ENCODE measurements around the gene TPCN1.

TPCN1 gene

DNA sequence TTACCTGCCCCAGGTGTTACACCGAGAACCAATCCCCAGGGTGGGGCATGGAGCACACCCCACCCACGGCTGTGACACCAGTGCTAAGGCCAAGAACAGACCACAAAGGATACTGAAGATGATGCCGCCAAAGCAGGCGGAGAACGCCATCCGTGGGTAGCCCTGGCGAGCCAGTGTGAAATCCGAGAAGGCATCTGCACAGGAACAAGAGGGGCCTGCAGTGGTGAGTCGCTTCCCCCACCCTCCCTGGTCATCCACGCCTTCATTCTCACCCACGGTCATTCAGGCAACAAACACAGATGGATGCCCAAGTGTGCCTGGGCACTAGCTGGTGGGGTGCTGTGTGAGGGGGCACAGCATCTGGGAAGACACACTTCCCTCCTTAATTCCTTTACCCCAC is 85.1 kb downstream of the TPCN1 start:
- DNase-seq (ENCODE audit: low read depth): no peak
- TF ChIP-seq, protein P1, sequence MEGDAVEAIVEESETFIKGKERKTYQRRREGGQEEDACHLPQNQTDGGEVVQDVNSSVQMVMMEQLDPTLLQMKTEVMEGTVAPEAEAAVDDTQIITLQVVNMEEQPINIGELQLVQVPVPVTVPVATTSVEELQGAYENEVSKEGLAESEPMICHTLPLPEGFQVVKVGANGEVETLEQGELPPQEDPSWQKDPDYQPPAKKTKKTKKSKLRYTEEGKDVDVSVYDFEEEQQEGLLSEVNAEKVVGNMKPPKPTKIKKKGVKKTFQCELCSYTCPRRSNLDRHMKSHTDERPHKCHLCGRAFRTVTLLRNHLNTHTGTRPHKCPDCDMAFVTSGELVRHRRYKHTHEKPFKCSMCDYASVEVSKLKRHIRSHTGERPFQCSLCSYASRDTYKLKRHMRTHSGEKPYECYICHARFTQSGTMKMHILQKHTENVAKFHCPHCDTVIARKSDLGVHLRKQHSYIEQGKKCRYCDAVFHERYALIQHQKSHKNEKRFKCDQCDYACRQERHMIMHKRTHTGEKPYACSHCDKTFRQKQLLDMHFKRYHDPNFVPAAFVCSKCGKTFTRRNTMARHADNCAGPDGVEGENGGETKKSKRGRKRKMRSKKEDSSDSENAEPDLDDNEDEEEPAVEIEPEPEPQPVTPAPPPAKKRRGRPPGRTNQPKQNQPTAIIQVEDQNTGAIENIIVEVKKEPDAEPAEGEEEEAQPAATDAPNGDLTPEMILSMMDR (conservative IDR thresholded peaks at IDR 0.05; ENCODE audit: low read length): no peak
- H3K4me3 ChIP-seq (ENCODE audit: low read length): no peak overlapping the region

DNA sequence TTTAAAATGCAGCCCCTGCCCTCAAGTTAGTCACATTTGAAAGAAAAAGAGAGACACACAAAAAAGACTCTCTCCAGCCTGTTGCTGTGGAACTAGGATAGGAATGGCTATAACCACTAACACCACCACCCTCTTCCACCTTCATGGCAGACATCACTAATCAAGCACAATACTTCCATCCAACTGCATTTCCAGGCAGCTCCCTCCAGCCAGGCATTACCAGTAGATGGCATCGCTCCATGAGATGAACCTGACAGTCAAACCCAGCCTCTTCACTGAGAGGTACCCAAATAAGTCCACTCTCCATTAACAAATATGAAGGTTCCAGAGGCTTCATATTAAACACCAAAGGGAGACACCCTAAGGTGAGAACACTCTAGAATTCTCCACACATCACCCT is 89.2 kb downstream of the TPCN1 start:
- DNase-seq (ENCODE audit: low read depth): no peak
- H3K4me3 ChIP-seq (ENCODE audit: low read length): no peak overlapping the region
- TF ChIP-seq, protein P1 (conservative IDR thresholded peaks at IDR 0.05; ENCODE audit: low read length): peak; percentile 17; the same call in 1 of the 2 replicates

DNA sequence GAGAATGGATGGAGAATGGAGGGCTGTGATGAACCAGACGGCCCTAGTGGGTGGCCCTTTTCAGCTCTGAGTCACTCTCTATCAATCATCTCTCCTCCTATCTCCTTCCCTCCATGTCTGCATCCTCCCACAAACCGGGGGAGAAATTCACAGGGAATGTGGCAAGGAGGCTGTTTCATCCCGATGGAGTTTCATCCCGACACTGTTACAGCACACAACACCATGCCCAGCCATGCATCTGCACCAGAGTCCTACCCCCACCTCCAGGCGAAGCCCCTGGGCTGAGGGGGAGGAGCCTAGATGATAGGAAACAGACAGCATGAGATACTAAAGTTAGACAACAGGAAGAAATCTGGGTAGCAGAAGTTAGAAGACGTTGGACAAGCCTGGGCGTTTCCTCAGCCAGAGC is 92.9 kb downstream of the TPCN1 start:
- TF ChIP-seq, protein P1 (conservative IDR thresholded peaks at IDR 0.05; ENCODE audit: low read length): no peak
- no peak overlapping the region for H3K4me3 ChIP-seq (ENCODE audit: low read length)
- DNase-seq (ENCODE audit: low read depth): no peak

DNA sequence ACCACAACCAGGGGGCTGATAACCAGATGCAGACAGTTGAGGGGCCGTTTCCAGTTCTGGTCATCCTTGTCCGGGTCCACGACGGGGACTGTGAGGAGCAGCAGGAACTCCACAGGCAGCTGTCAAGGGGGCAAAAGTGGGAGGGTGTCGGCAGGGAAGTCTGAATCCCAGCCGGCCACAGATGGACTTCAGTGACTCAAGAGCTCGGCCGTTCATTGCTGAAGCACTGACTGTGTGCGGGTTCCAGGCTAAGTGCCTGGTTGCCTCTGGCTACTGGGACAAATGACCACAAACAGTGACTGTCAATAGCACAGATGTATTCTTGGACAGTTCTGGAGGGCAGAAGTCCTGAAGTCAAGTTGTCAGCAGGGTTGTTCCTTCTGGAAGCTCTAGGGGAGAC is 94.1 kb downstream of the TPCN1 start:
- no peak overlapping the region for H3K4me3 ChIP-seq (ENCODE audit: low read length)
- TF ChIP-seq, protein P1 (conservative IDR thresholded peaks at IDR 0.05; ENCODE audit: low read length): no peak
- DNase-seq (ENCODE audit: low read depth): no peak

DNA sequence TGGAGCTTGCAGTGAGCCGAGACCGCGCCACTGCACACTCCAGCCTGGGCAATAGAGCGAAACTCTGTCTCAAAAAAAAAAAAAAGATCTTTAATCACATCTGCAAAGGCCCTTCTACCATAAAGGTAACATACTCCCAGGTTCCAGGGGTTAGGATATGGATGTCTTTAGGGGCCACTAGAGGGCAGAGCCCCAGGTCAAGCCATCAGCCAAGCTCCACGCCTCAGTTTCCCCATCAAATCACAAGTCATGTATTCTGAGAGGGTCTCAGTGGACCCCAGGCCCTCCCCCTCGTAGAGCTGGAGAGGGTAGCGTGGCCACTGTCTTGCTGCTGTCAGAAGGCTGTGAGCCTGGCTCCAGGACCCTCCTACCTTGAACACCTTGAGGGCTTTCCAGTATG is 94.9 kb downstream of the TPCN1 start:
- no peak for DNase-seq (ENCODE audit: low read depth)
- TF ChIP-seq, protein P1 (conservative IDR thresholded peaks at IDR 0.05; ENCODE audit: low read length): peak; percentile 10; the same call in 1 of the 2 replicates

DNA sequence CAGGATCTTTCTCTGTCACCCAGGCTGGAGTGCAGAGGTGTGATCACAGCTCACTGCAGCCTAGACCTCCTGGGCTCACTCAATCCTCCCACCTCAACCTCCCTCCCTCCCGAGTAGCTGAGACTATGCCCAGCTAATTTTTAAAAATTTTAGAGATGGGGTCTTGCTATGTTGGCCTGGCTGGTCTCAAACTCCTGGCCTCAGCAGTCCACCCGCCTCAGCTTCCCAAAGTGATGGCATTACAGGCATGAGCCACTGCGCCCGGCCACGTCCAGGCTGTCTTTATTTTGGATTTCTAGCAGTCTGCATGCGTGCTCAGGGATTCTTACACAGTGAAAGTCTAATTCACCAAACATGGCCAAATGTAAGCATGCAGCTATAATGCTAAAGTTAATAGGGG is 95.9 kb downstream of the TPCN1 start:
- TF ChIP-seq, protein P1 (conservative IDR thresholded peaks at IDR 0.05; ENCODE audit: low read length): no peak
- no peak for DNase-seq (ENCODE audit: low read depth)
- no peak overlapping the region for H3K4me3 ChIP-seq (ENCODE audit: low read length)

More for the DNA sequence above, 94.9 kb downstream of the TPCN1 start:
- H3K4me3 ChIP-seq (ENCODE audit: low read length): no peak overlapping the region

DNA sequence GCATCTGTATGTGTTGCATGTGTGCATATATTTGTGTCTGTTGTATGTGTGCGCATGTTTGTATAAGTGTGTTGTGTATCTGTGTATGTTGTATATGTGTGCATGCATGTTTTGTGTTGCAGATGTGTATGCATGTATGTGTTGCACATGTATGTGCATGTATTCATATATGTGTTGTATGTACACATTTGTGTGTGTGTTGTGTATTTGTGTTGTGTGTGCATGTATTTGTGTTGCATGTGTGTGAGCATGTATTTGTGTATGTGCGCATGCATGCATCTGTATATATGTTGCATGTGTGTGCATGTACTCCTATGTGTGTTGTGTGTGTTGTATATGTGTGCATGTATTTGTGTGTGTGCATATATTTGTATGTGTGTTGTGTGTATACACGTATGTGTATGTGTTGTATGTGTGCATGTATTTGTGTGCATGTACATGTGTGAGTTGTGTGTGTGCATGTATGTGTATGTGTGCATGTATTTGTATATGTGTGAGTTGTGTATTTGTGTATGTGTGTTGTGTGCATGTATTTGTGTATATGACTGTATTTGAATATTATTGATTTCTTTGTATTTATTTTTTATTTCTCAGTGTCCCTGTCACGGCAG is 96.9 kb downstream of the TPCN1 start:
- no peak for DNase-seq (ENCODE audit: low read depth)
- no peak overlapping the region for H3K4me3 ChIP-seq (ENCODE audit: low read length)
- TF ChIP-seq, protein P1 (conservative IDR thresholded peaks at IDR 0.05; ENCODE audit: low read length): no peak
